HG03175 (cell line): Measurements from ENCODE around the gene CDK2AP2.
A peak's percentile ranks its signal among the peaks of the same experiment; 100 is the strongest.
"Not testable (repeated sequence)": the region's sequence is repeated elsewhere in the genome, so short reads cannot be mapped to it uniquely, and the experiment has no call there.

ENCODE experiments used
- ATAC-seq: cut with Tn5 transposase; IDR thresholded peaks from one replicate; pipeline ENCODE4 v1.9.1; 2021; ENCODE audit warnings: mild to moderate bottlenecking, moderate library complexity; ENCODE audit not compliant: unreplicated experiment

The CDK2AP2 gene

DNA sequence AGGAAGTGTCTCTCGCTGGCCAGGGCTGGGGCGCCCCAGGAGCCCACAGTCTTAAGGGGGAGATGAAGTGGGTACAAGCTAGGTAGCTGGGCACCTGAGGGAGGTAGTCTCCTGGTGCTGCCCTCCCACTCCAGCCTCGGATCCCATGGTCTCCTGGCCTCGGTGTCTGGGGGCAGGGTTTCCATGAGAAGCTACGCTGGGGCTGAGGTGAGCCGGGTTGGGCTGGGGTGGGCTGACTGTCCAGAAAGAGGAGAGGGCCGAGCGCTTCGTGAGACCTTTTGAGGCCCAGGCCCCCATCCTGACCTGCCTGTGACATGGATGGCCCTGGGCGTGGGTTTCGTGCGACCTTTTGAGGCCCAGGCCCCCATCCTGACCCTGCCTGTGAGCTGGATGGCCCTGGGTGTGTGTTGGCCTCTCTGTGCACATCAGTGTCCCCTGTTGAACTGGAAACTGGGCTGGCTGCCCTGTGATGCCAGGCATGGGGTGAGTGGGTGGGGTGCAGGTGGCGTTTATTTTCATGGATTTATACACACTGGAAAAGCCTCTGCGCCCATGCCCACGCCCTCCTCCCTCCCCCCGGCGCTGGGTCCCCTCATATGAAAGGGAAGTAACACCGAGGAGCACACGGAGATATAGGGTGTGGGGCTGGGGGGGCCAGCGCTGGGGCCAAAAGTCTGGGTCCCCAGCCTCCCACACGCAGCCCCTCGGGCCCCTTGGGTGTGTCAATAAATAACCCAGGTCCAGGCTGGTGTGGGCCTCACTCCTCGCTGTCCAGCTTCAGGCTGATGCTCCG, 16.5 kb downstream of the CDK2AP2 start:
- ATAC-seq = no peak

DNA sequence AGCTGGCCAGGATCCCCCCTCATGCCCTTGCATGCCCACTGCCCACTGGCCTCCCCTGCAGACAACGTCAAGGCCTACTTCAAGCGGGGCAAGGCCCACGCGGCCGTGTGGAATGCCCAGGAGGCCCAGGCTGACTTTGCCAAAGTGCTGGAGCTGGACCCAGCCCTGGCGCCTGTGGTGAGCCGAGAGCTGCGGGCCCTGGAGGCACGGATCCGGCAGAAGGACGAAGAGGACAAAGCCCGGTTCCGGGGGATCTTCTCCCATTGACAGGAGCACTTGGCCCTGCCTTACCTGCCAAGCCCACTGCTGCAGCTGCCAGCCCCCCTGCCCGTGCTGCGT, 17.3 kb downstream of the CDK2AP2 start:
- no peak for ATAC-seq

DNA sequence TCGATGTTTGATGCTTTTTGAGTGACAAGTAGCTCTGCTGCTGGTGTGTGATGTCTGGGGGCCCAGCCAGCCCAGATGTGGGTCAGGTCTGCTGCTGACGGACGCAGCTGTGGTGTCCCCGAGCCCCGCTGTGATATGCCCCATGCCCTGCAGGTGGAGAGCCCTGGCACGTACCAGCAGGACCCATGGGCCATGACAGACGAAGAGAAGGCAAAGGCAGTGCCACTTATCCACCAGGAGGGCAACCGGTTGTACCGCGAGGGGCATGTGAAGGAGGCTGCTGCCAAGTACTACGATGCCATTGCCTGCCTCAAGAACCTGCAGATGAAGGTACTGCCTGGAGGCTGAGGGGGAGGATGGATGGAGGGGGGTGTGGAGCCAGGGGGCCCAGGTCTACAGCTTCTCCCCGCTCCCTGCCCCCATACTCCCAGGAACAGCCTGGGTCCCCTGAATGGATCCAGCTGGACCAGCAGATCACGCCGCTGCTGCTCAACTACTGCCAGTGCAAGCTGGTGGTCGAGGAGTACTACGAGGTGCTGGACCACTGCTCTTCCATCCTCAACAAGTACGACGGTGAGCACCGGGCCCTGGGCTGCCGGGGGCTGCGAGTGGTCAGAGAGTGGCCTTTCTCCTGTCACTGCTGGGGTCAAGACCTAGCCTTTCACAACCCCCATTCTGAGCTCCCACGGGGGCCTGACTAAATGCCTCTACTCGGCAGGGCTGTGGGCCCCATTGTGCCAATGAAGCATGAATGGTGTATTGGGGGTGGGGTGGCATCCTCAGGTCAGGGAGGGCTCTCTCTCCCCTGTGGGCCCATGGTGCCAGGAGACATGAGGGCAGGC, 17.9 kb downstream of the CDK2AP2 start:
- no peak for ATAC-seq

DNA sequence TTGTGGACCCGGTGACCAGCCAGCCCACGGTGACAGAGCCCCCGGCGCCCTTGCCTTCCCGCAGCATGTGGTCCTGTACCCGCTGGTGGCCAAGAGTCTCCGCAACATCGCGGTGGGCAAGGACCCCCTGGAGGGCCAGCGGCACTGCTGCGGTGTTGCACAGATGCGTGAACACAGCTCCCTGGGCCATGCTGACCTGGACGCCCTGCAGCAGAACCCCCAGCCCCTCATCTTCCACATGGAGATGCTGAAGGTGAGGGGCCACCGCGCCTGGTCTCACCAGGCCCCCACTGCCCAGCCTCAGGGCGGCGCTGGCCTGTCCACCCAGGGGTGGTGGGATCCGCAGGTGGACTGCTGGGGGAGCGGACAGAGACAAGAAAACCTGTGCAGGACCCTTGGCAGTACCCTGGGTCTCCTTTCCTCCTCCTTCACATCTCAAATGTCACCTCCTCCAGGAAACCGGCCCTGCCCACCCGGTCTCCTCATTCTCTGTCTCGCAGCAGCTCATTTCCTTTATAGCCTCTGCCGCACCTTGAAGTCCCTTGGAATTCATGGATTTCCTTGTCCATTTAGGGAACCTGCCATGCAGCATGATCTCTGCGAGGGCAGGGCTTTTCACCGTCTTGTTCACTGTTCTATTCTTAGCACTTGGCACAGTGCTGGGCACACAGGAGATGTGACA, 18.6 kb downstream of the CDK2AP2 start:
- no peak for ATAC-seq

DNA sequence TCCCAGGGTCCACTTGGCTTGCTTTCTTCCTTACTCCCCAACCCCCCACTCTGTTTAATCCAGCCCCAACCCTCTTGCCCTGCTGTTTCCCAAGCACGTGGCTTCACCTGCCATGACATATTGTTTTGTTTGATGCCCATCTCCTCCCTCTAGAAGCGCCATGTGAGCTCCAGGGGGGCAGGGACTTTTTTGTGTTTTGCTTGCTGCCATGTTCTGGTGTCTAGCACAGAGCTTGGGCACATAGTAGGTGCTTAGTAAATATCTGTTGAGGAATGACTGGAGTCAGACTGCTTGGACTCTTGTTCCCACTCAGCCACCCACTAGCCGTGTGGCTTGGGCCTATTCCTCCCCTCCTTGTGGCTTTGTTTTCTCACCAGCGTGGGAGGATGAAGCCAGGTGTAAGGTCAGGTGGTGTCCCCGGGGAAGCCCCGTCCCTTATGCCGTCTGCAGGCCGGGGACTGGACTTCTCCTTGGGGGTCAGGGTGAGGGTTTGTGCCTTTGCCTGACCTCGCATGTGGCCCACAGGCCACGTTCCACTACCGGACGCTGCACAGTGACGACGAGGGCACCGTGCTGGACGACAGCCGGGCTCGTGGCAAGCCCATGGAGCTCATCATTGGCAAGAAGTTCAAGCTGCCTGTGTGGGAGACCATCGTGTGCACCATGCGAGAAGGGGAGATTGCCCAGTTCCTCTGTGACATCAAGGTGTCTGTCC, 21.3 kb downstream of the CDK2AP2 start:
- ATAC-seq = peak; percentile 27

DNA sequence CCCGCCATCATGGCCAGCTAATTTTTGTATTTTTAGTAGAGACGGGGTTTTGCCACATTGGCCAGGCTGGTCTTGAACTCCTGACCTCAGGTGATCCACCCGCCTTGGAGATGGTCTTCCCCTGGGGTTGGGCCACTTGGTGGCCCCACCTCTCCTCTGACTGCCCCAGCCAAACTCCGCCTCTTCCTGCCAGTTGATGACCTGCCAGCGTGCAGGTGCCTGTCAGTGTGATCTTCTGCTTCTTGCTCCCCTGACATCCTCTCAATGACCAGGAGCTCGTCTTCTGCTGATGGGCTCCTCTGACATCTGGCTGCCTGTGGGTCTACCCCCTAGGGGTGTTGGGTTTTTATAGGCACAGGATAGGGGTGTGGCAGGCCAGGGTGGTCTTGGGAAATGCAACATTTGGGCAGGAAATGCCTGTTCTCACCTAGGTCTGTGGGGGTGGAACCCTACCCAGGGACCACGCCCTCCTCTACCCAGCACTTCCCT, 22.0 kb downstream of the CDK2AP2 start:
- ATAC-seq = not testable (repeated sequence)

DNA sequence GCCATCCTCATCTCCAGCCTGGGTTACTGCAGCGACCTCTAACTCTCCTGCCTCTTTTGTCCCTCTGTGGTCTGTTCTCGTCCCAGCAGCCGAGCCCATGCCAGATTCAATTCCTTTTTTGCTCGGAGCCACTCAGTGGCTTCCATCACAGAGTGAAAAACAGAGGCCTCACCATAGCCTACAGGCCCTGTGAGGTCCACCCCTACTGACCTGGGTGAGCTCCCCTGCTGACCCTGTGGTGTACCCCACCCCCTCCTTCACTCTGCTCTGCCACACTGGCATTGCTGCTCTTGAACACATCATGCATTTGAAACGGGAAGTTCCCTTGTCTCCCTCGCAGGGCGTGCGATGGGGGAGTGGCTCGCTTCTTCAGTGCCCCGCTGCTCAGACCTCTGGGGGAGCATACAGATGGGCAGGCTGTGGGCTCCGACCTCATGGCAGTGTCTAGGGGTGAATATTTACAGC, 23.1 kb downstream of the CDK2AP2 start:
- no peak for ATAC-seq

DNA sequence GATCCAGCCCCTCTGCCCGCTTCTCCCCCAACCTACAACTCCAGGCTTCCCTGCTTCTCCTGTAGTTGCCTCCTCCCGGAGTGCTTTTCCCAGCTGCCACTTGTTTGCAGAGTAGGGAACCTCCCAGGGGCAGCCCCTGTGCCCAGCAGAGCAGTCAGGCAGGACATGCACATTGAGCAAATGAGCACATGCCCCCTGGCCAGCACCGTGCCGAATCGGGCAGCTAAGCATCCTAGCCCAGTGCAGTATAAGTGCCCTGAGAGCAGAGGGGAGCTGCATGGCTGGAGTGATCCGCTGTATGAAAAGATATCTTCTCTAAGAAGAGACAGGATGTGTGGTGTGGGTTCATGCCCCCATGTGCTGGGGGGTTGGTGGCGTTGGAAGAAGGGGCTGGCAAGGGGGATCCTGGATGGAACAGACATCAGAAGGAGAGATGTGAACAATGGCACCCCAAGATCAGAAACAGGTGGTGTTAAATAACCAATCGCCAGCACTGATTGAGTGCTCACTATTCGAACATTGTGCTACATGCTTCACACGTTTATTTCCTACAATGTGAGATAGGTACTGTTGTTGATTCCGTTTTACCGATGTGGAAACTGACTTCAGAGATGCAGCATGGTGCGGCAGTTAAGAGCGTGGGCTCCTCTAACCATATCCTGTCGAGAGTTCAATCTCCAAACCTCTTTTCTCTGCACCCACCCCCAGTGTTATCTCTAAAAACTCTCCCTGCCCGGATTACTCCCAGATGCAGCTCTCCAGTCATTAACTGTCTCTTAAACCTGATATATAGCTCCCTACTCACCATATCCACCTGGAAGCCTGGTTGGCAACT, 23.9 kb downstream of the CDK2AP2 start:
- ATAC-seq = no peak

DNA sequence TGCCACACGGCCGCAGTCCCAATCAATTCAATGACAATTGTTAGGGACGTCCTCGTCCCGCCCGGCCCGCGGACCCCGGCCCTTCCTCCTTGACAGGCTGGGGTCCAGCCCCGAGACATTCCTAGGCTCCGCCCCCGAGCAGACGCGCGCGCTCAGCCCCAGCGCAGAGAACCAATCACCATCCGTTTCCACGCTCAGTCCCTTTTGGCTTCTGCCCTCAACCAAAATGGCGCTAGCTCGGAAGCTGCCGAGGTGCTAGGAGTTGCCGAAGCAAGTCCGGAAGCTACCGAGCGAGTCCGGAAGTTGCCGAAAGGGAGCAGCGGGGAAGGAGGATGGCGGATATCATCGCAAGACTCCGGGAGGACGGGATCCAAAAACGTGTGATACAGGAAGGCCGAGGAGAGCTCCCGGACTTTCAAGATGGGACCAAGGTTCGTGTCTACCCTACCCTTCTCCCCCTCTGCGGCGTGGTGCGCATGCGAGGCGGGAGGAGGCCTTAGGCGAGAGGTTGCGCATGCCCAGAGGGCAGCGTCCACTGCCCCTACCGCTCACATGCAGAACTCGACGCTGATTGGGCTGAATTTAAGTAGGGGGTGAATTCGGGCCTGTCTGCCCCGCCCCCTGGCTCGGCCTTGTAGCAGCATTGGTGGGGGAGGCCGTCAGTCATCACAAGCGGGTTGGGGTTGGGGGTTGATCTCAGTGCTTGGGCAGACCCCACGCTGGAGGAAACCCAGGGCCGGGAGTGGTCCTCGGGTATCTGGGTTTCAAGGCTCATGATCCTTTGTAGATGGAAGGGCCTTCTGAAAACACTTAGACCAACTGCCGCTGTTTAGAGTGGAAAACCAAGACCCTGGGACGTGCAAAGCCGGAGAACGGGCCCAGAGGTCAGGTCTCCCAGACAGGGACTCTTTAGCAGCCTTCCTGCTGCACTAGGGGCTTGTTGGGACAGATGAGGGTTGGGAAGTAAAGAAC, 24.8 kb downstream of the CDK2AP2 start, which contains the start of gene AIP:
AIP (plus strand) TSS at position 200 of the 972 bp plus-strand sequence; CDS start at position 333, 133 bp downstream.
- ATAC-seq = peak; percentile 68

DNA sequence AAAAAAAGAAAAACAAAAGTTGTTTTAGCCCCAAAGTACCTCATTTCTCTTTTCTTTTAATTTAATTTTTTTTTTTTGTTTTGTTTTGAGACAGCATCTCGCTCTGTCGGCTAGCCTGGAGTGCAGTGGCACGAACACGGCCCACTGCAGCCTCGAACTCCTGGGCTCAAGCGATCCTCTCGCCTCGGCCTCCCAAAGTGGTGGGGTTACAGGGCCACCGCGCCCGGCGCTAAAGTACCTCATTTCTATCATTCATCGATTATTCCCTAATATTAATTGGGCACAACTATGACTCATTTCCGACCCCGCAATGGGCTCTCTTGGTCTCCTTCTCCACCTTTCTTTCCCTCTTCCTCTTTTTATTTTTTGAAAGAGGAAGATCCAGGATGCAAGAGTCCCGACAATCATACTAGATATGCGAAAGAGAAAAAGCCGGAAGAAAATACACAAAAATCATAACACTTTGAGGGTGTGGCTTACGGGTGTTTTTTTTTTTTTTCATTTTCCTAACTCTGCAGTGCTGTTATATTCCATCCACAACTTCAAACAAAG, 25.6 kb downstream of the CDK2AP2 start:
- peak; percentile 1 for ATAC-seq

DNA sequence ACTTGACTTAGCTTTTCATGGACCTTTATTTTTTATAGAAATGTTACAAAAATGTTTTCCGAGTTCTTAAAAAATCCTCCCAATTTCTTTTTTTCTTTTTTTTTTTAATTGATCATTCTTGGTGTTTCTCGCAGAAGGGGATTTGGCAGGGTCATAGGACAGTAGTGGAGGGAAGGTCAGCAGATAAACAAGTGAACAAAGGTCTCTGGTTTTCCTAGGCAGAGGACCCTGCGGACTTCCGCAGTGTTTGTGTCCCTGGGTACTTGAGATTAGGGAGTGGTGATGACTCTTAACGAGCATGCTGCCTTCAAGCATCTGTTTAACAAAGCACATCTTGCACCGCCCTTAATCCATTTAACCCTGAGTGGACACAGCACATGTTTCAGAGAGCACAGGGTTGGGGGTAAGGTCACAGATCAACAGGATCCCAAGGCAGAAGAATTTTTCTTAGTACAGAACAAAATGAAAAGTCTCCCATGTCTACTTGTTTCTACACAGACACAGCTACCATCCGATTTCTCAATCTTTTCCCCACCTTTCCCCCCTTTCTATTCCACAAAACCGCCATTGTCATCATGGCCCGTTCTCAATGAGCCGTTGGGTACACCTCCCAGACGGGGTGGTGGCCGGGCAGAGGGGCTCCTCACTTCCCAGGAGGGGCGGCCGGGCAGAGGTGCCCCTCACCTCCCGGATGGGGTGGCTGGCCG, 30.5 kb downstream of the CDK2AP2 start:
- ATAC-seq = not testable (repeated sequence)

DNA sequence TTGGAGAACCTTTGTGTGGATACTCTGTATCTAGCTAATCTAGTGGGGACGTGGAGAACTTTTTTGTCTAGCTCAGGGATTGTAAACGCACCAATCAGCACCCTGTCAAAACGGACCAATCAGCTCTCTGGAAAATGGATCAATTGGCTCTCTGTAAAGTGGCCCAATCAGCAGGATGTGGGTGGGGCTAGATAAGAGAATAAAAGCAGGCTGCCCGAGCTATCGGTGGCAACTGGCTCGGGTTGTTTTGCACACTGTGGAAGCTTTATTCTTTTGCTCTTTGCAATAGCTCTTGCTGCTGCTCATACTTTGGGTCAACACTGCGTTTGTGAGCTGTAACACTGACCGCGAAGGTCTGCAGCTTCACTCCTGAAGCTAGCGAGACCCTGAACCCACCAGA, 31.3 kb downstream of the CDK2AP2 start:
- not testable (repeated sequence) for ATAC-seq

DNA sequence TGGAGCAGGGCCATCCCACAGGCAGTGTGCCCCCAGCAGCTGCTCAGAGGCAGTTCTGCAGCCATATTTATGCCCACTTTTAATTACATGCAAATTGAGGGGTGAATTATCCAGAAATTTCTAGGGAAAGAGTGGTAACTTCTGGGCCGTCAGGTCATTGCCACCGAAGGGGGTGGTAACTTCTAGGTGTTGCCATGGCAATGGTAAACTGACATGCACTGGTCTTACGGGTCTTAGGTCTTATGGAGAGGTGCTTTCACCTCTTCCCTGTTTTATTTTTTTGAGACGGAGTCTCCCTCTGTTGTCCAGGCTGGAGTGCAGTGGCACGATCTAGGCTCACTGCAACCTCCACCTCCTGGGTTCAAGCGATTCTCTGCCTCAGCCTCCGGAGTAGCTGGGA, 35.1 kb downstream of the CDK2AP2 start:
- ATAC-seq = no peak

DNA sequence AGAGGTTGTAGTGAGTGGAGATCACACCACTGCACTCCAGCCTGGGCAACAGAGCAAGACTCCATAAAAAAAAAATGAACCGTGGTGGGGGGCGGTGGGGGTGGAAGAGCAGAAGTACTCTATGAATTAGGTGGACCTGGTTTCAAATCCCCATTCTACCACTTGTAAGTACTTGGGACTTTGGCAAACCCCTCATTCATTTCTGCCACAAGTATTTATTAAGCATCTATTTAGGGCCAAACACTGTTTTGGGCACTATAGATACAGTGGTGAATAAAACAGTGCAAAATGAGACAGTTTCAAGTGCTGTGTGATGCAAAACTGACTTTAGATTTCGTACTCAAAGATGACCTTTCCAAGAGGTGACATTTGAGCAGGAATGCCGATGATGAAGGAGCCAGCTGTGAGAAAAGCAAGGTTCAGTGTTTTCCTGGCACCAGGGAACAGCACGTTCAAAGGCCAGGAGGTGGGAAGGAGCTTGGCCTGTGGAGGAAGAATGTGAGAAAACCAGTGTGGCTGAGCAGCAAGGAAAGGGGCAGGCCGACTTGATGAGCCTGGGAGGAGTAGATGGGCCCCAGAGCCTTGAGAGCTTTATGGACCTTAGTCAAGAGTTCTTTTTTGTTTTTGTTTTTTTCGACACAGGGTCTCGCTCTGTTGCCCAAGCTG, 37.5 kb downstream of the CDK2AP2 start:
- ATAC-seq = no peak

DNA sequence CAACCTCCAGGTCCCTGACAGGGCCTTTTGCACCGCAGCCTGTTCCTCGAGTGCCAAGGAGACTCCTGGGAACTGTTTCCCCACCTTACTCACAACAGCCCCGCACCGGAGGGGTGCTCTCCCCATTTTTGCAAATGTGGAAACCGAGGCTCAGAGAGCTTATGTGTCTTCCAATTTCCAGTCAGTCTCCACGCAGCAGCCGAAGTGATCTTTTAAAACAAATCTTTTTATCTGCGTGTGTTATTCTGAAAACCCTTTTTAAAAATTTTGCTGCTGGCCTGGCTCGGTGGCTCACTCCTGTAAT, 38.5 kb downstream of the CDK2AP2 start:
- no peak for ATAC-seq

DNA sequence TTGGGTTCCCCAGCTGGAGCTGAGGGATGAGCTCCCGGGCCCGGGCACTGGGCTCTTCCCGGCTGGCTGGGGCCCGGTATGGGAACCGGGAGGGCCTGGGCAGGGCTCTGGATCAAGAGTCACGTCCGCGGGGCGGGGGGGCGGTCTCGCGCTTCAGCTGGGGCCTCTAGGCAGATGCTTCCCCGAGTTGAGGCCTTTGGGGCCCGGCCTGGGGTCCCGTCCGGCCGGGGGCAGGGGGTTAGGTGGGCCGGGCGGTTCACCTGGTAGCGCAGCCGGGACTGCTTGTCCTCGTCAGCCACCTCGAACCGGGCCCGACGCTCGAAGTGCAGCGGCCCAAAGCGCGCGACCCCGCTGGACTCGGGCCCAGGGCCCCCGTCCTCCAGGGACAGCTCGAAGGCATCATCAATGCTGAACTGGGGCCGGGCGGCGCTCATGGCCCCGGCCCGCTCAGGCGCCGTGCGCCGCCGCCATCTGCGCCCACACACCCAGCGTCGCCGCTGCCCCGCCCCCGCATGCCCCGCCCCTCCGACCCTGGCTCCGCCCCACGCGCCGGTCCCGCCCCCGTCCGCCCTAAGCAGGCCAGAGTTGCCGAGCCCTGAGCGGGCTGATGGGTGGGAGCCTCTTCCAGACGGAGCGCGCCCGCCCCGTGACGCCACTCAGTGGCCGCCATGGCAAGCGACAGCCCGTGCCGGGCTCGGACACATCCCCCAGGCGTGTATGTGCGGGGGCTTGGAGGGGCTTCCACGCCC, 39.0 kb downstream of the CDK2AP2 start, which contains the start of gene TMEM134:
TMEM134 (minus strand) TSS at position 493 of the 749 bp plus-strand sequence; CDS start at position 434, 59 bp downstream.
- peak; percentile 72 for ATAC-seq

DNA sequence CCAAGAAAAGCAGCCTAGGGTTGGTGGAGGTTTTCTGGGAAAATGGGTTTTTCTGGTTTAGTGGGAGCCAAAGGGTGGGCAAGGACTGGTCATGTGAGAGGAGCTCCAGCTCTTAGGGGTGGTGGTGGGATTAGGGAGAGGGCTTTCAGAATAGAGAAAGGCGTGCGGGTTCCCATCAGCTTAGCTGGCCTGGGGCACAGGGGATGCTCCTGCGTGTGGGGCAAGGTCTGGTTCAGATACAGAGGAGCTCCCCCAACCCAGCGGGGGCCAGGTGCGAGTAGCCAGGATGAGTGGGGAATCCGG, 39.6 kb downstream of the CDK2AP2 start:
- ATAC-seq = no peak
